Suprapubic skin (tissue), 4 donors: ENCODE measurements around the gene RIPOR3. TPM values are rescaled to one million over a fixed set of nuclear protein-coding genes. Genes with fewer than 3 reads are reported as not detected.

Experiments
- DNase-seq, 2 donors: peaks; one replicate each; pipeline ENCODE4 v3.0.0-alpha.2; 2019; ENCODE audit warnings: low spot score in 2 of 2
- H3K27ac ChIP-seq: fragments of 200-600 bp; sonication (generic); one replicate; pipeline ENCODE4 v1.5.1; 2019
- H3K27me3 ChIP-seq: fragments of 200-600 bp; sonication (generic); one replicate; pipeline ENCODE4 v1.5.1; 2019
- H3K36me3 ChIP-seq: fragments of 200-600 bp; sonication (generic); one replicate; pipeline ENCODE4 v1.5.1; 2019
- H3K4me1 ChIP-seq: fragments of 200-600 bp; sonication (generic); one replicate; pipeline ENCODE4 v1.5.1; 2019
- H3K4me3 ChIP-seq: fragments of 200-600 bp; sonication (generic); one replicate; pipeline ENCODE4 v1.5.1; 2019; ENCODE audit warnings: mild to moderate bottlenecking
- H3K9me3 ChIP-seq: fragments of 200-600 bp; sonication (generic); one replicate; pipeline ENCODE4 v1.5.1; 2019
- CTCF ChIP-seq, 2 donors: fragments of 200-600 bp in 1 of 2; fragments of 450-650 bp in 1 of 2; sonication (generic) in 1 of 2; IDR thresholded peaks; one replicate each; pipeline ENCODE4 v1.5.1; 2016 to 2019; ENCODE audit warnings: antibody characterized with exemption in 2 of 2, mild to moderate bottlenecking in 1 of 2, moderate library complexity in 1 of 2
- EP300 ChIP-seq: sonication (generic); formaldehyde crosslinking; IDR thresholded peaks from one replicate; pipeline ENCODE4 v1.6.1; 2017; ENCODE audit warnings: antibody characterized with exemption
- POLR2A ChIP-seq, 2 donors: fragments of 450-650 bp; IDR thresholded peaks; one replicate each; pipeline ENCODE4 v1.6.1; 2017; ENCODE audit warnings: antibody characterized with exemption in 2 of 2, mild to moderate bottlenecking in 2 of 2, moderate library complexity in 2 of 2
- POLR2AphosphoS5 ChIP-seq, 3 donors: sonication (generic); formaldehyde crosslinking; IDR thresholded peaks; one replicate each; pipeline ENCODE4 v1.6.1; 2017; ENCODE audit warnings: antibody characterized with exemption in 3 of 3
- WGBS: methylation state at CpG from one replicate; pipeline ENCODE4 v1.1.5; 2018; 5-methylcytosine and 5-hydroxymethylcytosine counted together
- total RNA-seq, 4 donors: library from RNA; depleted of rRNA; stranded (reverse); fragments of >200 nt; gene quantifications; one replicate each; pipeline ENCODE4 v1.1.0, GENCODE V29; 2016

The RIPOR3 gene
- total RNA-seq, 4 donors from 2014 or later: 3.3 to 10.1 (median 5.3) TPM

GRCh38 chr20:50682065-50682464 lies 9.3 kb downstream of the RIPOR3 start:
- Histone ChIP-seq H3K4me1 (peaks cover 8% of the 10 kb centered on the region), H3K4me3 (no peak overlapping the region), H3K36me3 (no peaks in the 10 kb centered on the region), H3K9me3 (no peaks in the 10 kb centered on the region), H3K27ac (no peak overlapping the region), H3K27me3 (no peaks in the 10 kb centered on the region)
- no peak for DNase-seq
- TF ChIP-seq POLR2AphosphoS5 (IDR thresholded peaks at IDR 0.05): no peak
- TF ChIP-seq CTCF (IDR thresholded peaks at IDR 0.05): no peak
- TF ChIP-seq EP300: no peak
- no peak for TF ChIP-seq POLR2A (IDR thresholded peaks at IDR 0.05)
- 87% methylated on average over 4 of the region's 4 CpGs for WGBS

- DNase-seq: no peak
- Histone ChIP-seq H3K27ac (no peak overlapping the region), H3K27me3 (no peaks in the 10 kb centered on the region), H3K36me3 (no peaks in the 10 kb centered on the region), H3K9me3 (no peaks in the 10 kb centered on the region), H3K4me3 (no peak overlapping the region), H3K4me1 (peaks cover 8% of the 10 kb centered on the region)
- TF ChIP-seq EP300: no peak
- no peak for TF ChIP-seq POLR2AphosphoS5 (IDR thresholded peaks at IDR 0.05)
- TF ChIP-seq CTCF (IDR thresholded peaks at IDR 0.05): no peak
- no peak for TF ChIP-seq POLR2A (IDR thresholded peaks at IDR 0.05)
- 82% methylated on average over 12 of the region's 12 CpGs for WGBS
Measured at GRCh38 chr20:50681359-50682064, 9.8 kb downstream of the RIPOR3 start.

GRCh38 chr20:50680105-50680960 lies 11.0 kb downstream of the RIPOR3 start:
- Histone ChIP-seq H3K9me3 (no peaks in the 10 kb centered on the region), H3K27ac (no peak overlapping the region), H3K27me3 (no peaks in the 10 kb centered on the region), H3K4me3 (no peak overlapping the region), H3K36me3 (no peaks in the 10 kb centered on the region), H3K4me1 (peaks cover 8% of the 10 kb centered on the region)
- TF ChIP-seq CTCF (IDR thresholded peaks at IDR 0.05) (no peak), POLR2AphosphoS5 (IDR thresholded peaks at IDR 0.05) (no peak), EP300 (no peak), POLR2A (IDR thresholded peaks at IDR 0.05) (no peak)
- WGBS: 69% methylated on average over 18 of the region's 19 CpGs
- no peak for DNase-seq

- H3K27ac ChIP-seq: no peak overlapping the region
- H3K27me3 ChIP-seq: no peaks in the 10 kb centered on the region
- WGBS: 61% methylated on average over 4 of the region's 5 CpGs
- H3K4me1 ChIP-seq: peaks cover 8% of the 10 kb centered on the region
- H3K36me3 ChIP-seq: no peaks in the 10 kb centered on the region
- DNase-seq: no peak
- no peak overlapping the region for H3K4me3 ChIP-seq
- H3K9me3 ChIP-seq: no peaks in the 10 kb centered on the region
- TF ChIP-seq EP300: no peak
- no peak for TF ChIP-seq CTCF (IDR thresholded peaks at IDR 0.05)
- no peak for TF ChIP-seq POLR2AphosphoS5 (IDR thresholded peaks at IDR 0.05)
- no peak for TF ChIP-seq POLR2A (IDR thresholded peaks at IDR 0.05)
Measured at GRCh38 chr20:50679753-50680104, 11.6 kb downstream of the RIPOR3 start.

- 48% methylated on average over 8 of the region's 8 CpGs for WGBS
- no peaks in the 10 kb centered on the region for H3K36me3 ChIP-seq
- no peak overlapping the region for H3K4me3 ChIP-seq
- DNase-seq: no peak
- no peak overlapping the region for H3K27ac ChIP-seq
- H3K4me1 ChIP-seq: peaks cover 8% of the 10 kb centered on the region
- TF ChIP-seq CTCF (IDR thresholded peaks at IDR 0.05): no peak
- no peak for TF ChIP-seq POLR2AphosphoS5 (IDR thresholded peaks at IDR 0.05)
- TF ChIP-seq EP300: no peak
- no peak for TF ChIP-seq POLR2A (IDR thresholded peaks at IDR 0.05)
- H3K27me3 ChIP-seq: no peaks in the 10 kb centered on the region
- H3K9me3 ChIP-seq: no peaks in the 10 kb centered on the region
Measured at GRCh38 chr20:50678169-50678898, 13.0 kb downstream of the RIPOR3 start.
